ENCODE data around the gene RAD51B.

The RAD51B gene

GRCh38 chr14:68525516-68525915, 705.9 kb downstream of the RAD51B start:
- DNase-seq (ENCODE audit: low read depth in 2 of 2) = no peak

GRCh38 chr14:68526512-68527091, 707.0 kb downstream of the RAD51B start:
- no peak for DNase-seq (ENCODE audit: low read depth in 2 of 2)

- DNase-seq (ENCODE audit: low read depth in 2 of 2) = no peak
These were observed 707.8 kb downstream of the RAD51B start for GRCh38 chr14:68527329-68527851.

GRCh38 chr14:68528040-68528687, 708.6 kb downstream of the RAD51B start:
- DNase-seq (ENCODE audit: low read depth in 2 of 2) = no peak

- DNase-seq (ENCODE audit: low read depth in 2 of 2) = no peak
These were observed 710.9 kb downstream of the RAD51B start for GRCh38 chr14:68530443-68530842.

- no peak for DNase-seq (ENCODE audit: low read depth in 2 of 2)
These were observed 712.9 kb downstream of the RAD51B start for GRCh38 chr14:68532496-68532895.

GRCh38 chr14:68534276-68534675, 714.7 kb downstream of the RAD51B start:
- DNase-seq (ENCODE audit: low read depth in 2 of 2) = no peak

GRCh38 chr14:68535404-68536017, 715.9 kb downstream of the RAD51B start:
- DNase-seq (ENCODE audit: low read depth in 2 of 2) = no peak

GRCh38 chr14:68536018-68536410, 716.4 kb downstream of the RAD51B start:
- DNase-seq (ENCODE audit: low read depth in 2 of 2) = no peak

- no peak for DNase-seq (ENCODE audit: low read depth in 2 of 2)
These were observed 719.1 kb downstream of the RAD51B start for GRCh38 chr14:68538639-68539038.

GRCh38 chr14:68539241-68539737, 719.7 kb downstream of the RAD51B start:
- no peak for DNase-seq (ENCODE audit: low read depth in 2 of 2)

GRCh38 chr14:68539789-68540188, 720.2 kb downstream of the RAD51B start:
- no peak for DNase-seq (ENCODE audit: low read depth in 2 of 2)

- DNase-seq (ENCODE audit: low read depth in 2 of 2) = no peak
These were observed 721.8 kb downstream of the RAD51B start for GRCh38 chr14:68541178-68541896.

GRCh38 chr14:68542346-68542745, 722.8 kb downstream of the RAD51B start:
- no peak for DNase-seq (ENCODE audit: low read depth in 2 of 2)

GRCh38 chr14:68543516-68543915, 723.9 kb downstream of the RAD51B start:
- no peak for DNase-seq (ENCODE audit: low read depth in 2 of 2)

- DNase-seq (ENCODE audit: low read depth in 2 of 2) = no peak
These were observed 724.7 kb downstream of the RAD51B start for GRCh38 chr14:68544081-68544892.

GRCh38 chr14:68546839-68547238, 727.3 kb downstream of the RAD51B start:
- no peak for DNase-seq (ENCODE audit: low read depth in 2 of 2)

GRCh38 chr14:68547305-68548193, 728.0 kb downstream of the RAD51B start:
- no peak for DNase-seq (ENCODE audit: low read depth in 2 of 2)

- DNase-seq (ENCODE audit: low read depth in 2 of 2) = no peak
These were observed 728.9 kb downstream of the RAD51B start for GRCh38 chr14:68548194-68549076.

Data from stimulated activated CD8-positive, alpha-beta memory T cell treated with anti-CD3 and anti-CD28 coated beads, Interleukin-15, amount 100 ng/mL, for 48 hours (primary cell).